Measurements from ENCODE around the gene DNASE1L1. TPM values are rescaled to one million over a fixed set of nuclear protein-coding genes. Genes with fewer than 3 reads are reported as not detected.
A peak's percentile ranks its signal among the peaks of the same experiment; 100 is the strongest.

The DNASE1L1 gene
- total RNA-seq, 2 donors from 2014 or later: 9.6 to 16.1 TPM

DNA sequence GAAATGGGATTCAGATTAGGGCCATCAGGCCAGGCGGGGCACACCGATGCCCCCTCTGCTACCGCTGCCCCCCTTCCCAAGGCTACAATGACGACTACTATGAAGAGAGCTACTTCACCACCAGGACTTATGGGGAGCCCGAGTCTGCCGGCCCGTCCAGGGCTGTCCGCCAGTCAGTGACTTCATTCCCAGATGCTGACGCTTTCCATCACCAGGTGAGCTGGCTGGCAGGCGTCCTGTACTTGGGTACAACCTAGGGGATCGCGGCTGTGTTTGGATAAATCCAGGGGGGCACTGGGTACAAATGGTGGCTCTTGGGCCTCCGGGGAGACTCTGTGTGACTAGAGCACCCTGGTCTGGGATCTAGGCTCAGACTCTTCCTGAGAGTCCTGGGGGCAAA, 28.9 kb downstream of the DNASE1L1 start:
- Histone ChIP-seq H3K27me3 (no peaks in the 10 kb centered on the region), H3K4me3 (no peak overlapping the region), H3K4me1 (peaks cover 25% of the 10 kb centered on the region), H3K9me3 (no peaks in the 10 kb centered on the region), H3K27ac (peak overlapping the region in 3 of 4 donors; percentile 93 to 96 (median 96)), H3K36me3 (replicated peaks in 1 of 2; ENCODE audit: insufficient read depth in 1 of 2, low read depth in 2 of 2) (no peaks in the 10 kb centered on the region)
- peak; percentile 50 to 64 (median 57) for DNase-seq
- ATAC-seq: no peak
- TF ChIP-seq CTCF (IDR thresholded peaks at IDR 0.05) (no peak), POLR2A (IDR thresholded peaks at IDR 0.05) (no peak)
- intact Hi-C loops (cut with DNase I): loop anchor here (5.0 kb wide), 1 partner anchor 48 kb away; no protein-coding TSS in a partner anchor
- 15% methylated on average over 12 of the region's 13 CpGs; no CpG with 5 or more reads in 1 of the 2 donors for WGBS, 2 donors

GRCh38 chrX:154379569-154379951, 29.5 kb downstream of the DNASE1L1 start:
- DNase-seq (no peak), ATAC-seq (no peak)
- 0% methylated on average over 7 of the region's 38 CpGs; no CpG with 5 or more reads in 1 of the 2 donors for WGBS, 2 donors
- Histone ChIP-seq H3K27ac (peak overlapping the region; percentile 89 to 96 (median 94)), H3K4me1 (peaks cover 25% of the 10 kb centered on the region), H3K36me3 (replicated peaks in 1 of 2; ENCODE audit: insufficient read depth in 1 of 2, low read depth in 2 of 2) (no peaks in the 10 kb centered on the region), H3K4me3 (peak overlapping the region; percentile 48 to 86), H3K9me3 (no peaks in the 10 kb centered on the region), H3K27me3 (no peaks in the 10 kb centered on the region)
- TF ChIP-seq CTCF (IDR thresholded peaks at IDR 0.05) (no peak), POLR2A (IDR thresholded peaks at IDR 0.05) (no peak)
- intact Hi-C loops (cut with DNase I): no loop called here

DNA sequence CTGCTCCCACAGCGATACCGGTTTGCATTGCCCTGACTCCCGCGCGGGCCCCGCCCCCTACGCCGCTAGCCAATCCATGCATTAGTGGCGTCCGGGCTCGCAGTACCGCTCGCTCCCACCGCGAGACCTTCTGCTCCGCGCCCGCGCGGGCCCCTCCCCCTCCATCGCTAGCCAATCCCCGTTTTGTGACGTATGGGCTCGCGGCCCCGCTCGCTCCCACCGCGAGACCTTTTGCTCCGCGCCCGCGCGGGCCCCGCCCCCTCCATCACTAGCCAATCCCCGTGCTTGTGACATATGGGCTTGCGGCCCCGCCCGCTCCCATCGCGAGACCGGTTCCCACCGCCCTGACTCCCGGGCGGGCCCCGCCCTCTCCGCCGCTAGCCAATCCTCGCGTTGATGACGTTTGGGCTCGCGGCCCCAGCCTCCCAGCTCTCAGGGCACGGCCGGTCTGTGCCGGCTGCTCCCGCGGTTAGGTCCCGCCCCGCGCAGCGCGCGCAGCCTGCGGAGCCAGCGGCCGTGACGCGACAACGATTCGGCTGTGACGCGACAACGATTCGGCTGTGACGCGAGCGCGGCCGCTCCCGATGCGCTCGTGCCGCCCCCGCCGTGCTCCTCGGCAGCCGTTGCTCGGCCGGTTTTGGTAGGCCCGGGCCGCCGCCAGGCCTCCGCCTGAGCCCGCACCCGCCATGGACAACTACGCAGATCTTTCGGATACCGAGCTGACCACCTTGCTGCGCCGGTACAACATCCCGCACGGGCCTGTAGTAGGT, 30.1 kb downstream of the DNASE1L1 start, which contains the start of gene EMD:
Gene EMD, plus strand, starts transcription at position 497 of the 770 bp plus-strand sequence. Its CDS starts 190 bp downstream, at position 687.
- H3K9me3 ChIP-seq: no peaks in the 10 kb centered on the region
- H3K36me3 ChIP-seq (replicated peaks in 1 of 2; ENCODE audit: insufficient read depth in 1 of 2, low read depth in 2 of 2): no peaks in the 10 kb centered on the region
- H3K4me3 ChIP-seq: peak within 1 kb of the TSS; percentile 48 to 86
- peak within 1 kb of the TSS; percentile 89 to 98 (median 97) for H3K27ac ChIP-seq
- peak; percentile 85 for ATAC-seq
- 0% methylated on average over 39 of the region's 103 CpGs; no CpG with 5 or more reads in 1 of the 2 donors for WGBS, 2 donors
- intact Hi-C loops (cut with DNase I): no loop called here
- peak; percentile 97 to 99 (median 98) for DNase-seq
- H3K27me3 ChIP-seq: no peaks in the 10 kb centered on the region
- peaks cover 22% of the 10 kb centered on the region for H3K4me1 ChIP-seq
- TF ChIP-seq CTCF (IDR thresholded peaks at IDR 0.05) (peak in 3 of 7 experiments; percentile 18 to 34 (median 30)), POLR2A (IDR thresholded peaks at IDR 0.05) (peak; percentile 61 to 81 (median 78))

DNA sequence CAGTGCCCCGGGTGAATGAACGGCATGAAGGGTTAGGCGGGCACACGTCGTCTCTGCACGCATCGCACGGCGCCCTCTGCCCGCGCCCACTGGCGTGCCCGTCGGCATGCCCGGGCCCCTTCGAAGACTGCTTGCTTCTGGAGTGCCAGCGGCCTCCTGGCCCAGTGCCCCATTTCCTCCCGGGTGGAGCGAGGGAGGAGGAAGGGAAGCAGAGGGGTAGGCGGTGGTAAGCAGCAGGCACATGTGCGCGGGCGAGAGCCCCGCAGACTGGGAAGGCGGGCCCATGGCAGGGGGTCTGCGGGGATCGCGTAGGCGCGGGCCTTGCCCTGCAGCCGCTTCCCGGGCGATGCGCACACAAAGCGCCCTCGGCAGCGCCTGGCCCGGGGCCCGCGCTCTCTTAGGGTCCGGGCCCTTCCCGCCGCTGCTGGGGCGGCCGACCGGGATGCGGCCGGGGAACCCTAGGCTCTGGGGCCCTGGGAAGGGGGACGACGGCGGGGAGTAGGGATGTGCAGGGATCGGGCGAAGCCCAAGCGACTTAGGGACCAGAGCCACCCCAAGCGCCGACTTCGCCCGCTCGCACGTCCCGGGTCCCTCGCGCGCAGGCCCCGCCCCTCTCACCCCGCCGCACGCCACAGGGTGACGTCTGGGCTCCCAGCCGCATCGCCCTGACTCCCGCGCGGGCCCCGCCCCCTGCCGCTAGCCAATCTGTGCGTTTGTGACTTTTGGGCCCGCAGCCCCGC, 30.8 kb downstream of the DNASE1L1 start:
- ATAC-seq (peak; percentile 7), DNase-seq (peak; percentile 63 to 73 (median 69))
- Histone ChIP-seq H3K27ac (peak overlapping the region; percentile 86 to 98 (median 96)), H3K4me1 (peaks cover 27% of the 10 kb centered on the region), H3K27me3 (no peaks in the 10 kb centered on the region), H3K4me3 (no peak overlapping the region), H3K9me3 (no peaks in the 10 kb centered on the region), H3K36me3 (replicated peaks in 1 of 2; ENCODE audit: insufficient read depth in 1 of 2, low read depth in 2 of 2) (no peaks in the 10 kb centered on the region)
- TF ChIP-seq POLR2A (IDR thresholded peaks at IDR 0.05) (peak; percentile 73 to 82 (median 78)), CTCF (IDR thresholded peaks at IDR 0.05) (no peak)
- intact Hi-C loops (cut with DNase I): no loop called here
- 0% methylated on average over 5 of the region's 79 CpGs; no CpG with 5 or more reads in 1 of the 2 donors for WGBS, 2 donors

All from body of pancreas (tissue), 4 donors.